OCI-LY3 (cell line): ENCODE data around the gene CHDH.

Experiments used
- H2AFZ ChIP-seq: fragments of 200-600, 300-600 bp; shearing (Covaris generic); 2 replicates; pipeline ENCODE4 v1.6.0; 2014; ENCODE audit warnings: antibody characterized with exemption, low read depth, low read length
- H3K27ac ChIP-seq: fragments of 200-600, 300-600 bp; sonication (generic); 2 replicates; pipeline ENCODE4 v1.5.1; 2014; ENCODE audit warnings: mild to moderate bottlenecking, low read length, moderate library complexity, mixed read lengths
- H3K27me3 ChIP-seq: fragments of 200-600, 300-600 bp; sonication (generic); 2 replicates; pipeline ENCODE4 v1.6.1; 2014; ENCODE audit warnings: low read depth, low read length, mixed read lengths
- H3K36me3 ChIP-seq: fragments of 200-600, 300-600 bp; sonication (generic); replicated peaks from 2 replicates; pipeline ENCODE3; 2014; ENCODE audit warnings: low read depth, low read length, mixed read lengths
- H3K4me1 ChIP-seq: fragments of 300-600, 200-600 bp; sonication (generic); 2 replicates; pipeline ENCODE4 v1.6.1; 2014; ENCODE audit warnings: low read length, mixed read lengths
- H3K4me2 ChIP-seq: fragments of 200-600, 300-600 bp; sonication (generic); 2 replicates; pipeline ENCODE4 v1.6.1; 2014; ENCODE audit warnings: low read length, mixed read lengths
- H3K4me3 ChIP-seq: fragments of 300-600, 200-600 bp; sonication (generic); 2 replicates; pipeline ENCODE4 v1.5.1; 2014; ENCODE audit warnings: antibody characterized with exemption, mild to moderate bottlenecking, low read length, moderate library complexity
- H3K79me2 ChIP-seq: fragments of 300-600, 200-600 bp; shearing (Covaris generic); 2 replicates; pipeline ENCODE4 v1.6.1; 2014; ENCODE audit warnings: mild to moderate bottlenecking, low read length, mixed read lengths
- H3K9ac ChIP-seq: fragments of 300-600, 200-600 bp; shearing (Covaris generic); 2 replicates; pipeline ENCODE4 v1.6.0; 2014; ENCODE audit warnings: mild to moderate bottlenecking, low read length, moderate library complexity
- H3K9me3 ChIP-seq: fragments of 200-600, 300-600 bp; shearing (Covaris generic); 2 replicates; pipeline ENCODE4 v1.6.1; 2014; ENCODE audit warnings: low read length, mixed read lengths; ENCODE audit not compliant: insufficient read depth
- H4K20me1 ChIP-seq: fragments of 200-600, 300-600 bp; sonication (generic); 2 replicates; pipeline ENCODE4 v1.6.1; 2016; ENCODE audit warnings: low read length, mixed read lengths; ENCODE audit not compliant: insufficient read depth
- EZH2phosphoT487 ChIP-seq: fragments of 200-600 bp; shearing (Covaris generic); IDR thresholded peaks from 2 replicates; pipeline ENCODE4 v1.6.1; 2018; ENCODE audit warnings: antibody characterized with exemption, mixed run types, low read depth
- TF ChIP-seq, protein P1 (sequence below): fragments of 200-600, 300-600 bp; sonication (generic); IDR thresholded peaks from 2 replicates; pipeline ENCODE4 v1.5.1; 2014; ENCODE audit warnings: antibody characterized with exemption, low read length, low read depth

Gene CHDH

DNA sequence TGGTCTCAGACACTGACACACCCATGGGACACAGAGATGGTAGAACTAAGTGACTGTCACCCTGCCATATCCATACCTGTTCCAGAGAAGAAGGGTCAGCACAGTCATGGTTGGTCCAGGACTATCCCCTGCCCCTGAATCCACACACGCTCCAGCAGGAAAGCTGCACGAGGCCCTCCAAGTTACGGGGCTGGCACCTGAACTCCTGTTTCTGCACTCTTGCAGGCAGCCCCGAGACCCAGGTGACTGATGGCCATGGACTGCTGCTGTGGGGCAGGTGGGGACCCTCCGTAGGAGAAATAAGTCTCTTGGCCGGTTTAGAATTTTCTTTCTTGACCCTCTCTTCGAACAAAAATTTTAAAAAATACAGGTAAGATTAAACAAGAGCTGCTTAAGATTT, 30.6 kb downstream of the CHDH start:
- no peaks in the 10 kb centered on the region for H3K36me3 ChIP-seq
- no peak overlapping the region for H2AFZ ChIP-seq

DNA sequence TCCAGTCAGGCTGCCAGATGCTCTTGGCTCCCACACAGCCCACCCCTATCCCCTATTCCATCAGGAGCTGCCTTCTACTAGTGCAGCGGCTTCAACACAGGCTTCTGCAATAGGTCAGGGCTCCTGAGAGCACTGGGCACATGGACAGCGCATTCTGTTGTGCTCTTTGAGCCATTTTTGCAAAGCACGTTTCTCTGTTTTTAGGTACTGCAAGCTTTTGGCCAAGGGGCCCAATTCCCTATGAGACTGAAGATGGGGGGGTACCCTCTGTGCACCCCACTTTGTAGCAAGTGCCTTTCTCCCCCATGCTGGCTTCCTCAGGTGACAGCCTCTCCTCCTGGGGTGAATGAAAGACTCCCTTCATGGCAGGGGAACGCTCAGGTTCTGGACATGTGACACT, 31.2 kb downstream of the CHDH start:
- H3K4me2 ChIP-seq, result no peak overlapping the region
- H3K79me2 ChIP-seq, result no peaks in the 10 kb centered on the region
- H3K36me3 ChIP-seq, result no peaks in the 10 kb centered on the region
- no peak overlapping the region for H3K4me3 ChIP-seq
- no peaks in the 10 kb centered on the region for H4K20me1 ChIP-seq
- H3K9ac ChIP-seq, result no peak overlapping the region
- H2AFZ ChIP-seq, result no peak overlapping the region
- H3K9me3 ChIP-seq, result no peaks in the 10 kb centered on the region
- no peak for TF ChIP-seq EZH2phosphoT487
- H3K27ac ChIP-seq, result no peak overlapping the region
- no peaks in the 10 kb centered on the region for H3K4me1 ChIP-seq
- H3K27me3 ChIP-seq, result no peaks in the 10 kb centered on the region

More for the DNA sequence above, 30.6 kb downstream of the CHDH start:
- no peaks in the 10 kb centered on the region for H3K79me2 ChIP-seq
- no peaks in the 10 kb centered on the region for H3K9me3 ChIP-seq
- no peak overlapping the region for H3K4me3 ChIP-seq
- no peaks in the 10 kb centered on the region for H4K20me1 ChIP-seq
- H3K27me3 ChIP-seq, result no peaks in the 10 kb centered on the region
- TF ChIP-seq, protein P1, sequence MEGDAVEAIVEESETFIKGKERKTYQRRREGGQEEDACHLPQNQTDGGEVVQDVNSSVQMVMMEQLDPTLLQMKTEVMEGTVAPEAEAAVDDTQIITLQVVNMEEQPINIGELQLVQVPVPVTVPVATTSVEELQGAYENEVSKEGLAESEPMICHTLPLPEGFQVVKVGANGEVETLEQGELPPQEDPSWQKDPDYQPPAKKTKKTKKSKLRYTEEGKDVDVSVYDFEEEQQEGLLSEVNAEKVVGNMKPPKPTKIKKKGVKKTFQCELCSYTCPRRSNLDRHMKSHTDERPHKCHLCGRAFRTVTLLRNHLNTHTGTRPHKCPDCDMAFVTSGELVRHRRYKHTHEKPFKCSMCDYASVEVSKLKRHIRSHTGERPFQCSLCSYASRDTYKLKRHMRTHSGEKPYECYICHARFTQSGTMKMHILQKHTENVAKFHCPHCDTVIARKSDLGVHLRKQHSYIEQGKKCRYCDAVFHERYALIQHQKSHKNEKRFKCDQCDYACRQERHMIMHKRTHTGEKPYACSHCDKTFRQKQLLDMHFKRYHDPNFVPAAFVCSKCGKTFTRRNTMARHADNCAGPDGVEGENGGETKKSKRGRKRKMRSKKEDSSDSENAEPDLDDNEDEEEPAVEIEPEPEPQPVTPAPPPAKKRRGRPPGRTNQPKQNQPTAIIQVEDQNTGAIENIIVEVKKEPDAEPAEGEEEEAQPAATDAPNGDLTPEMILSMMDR, result no peak
- TF ChIP-seq EZH2phosphoT487, result no peak
- H3K9ac ChIP-seq, result no peak overlapping the region
- no peak overlapping the region for H3K27ac ChIP-seq
- no peak overlapping the region for H3K4me2 ChIP-seq
- no peaks in the 10 kb centered on the region for H3K4me1 ChIP-seq

DNA sequence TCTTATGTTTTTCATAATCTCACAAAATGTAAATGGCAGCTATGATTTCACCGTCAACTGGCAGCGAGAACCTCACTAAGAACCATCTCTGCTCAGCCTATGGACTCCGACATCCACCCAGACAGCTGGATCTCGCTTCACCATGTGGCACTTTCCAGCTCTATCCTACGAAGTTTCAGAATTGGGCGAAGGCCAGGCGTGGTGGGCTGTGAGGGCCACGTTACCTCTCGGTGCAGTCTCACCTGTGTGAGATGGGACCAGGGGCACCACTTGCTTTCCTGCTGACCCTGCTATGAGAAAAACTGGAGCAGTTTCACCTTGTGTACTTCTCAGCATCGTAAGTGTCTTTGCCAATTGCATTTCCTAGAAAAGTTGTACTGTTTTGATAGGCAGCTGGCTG, 32.3 kb downstream of the CHDH start:
- no peak overlapping the region for H3K4me3 ChIP-seq
- TF ChIP-seq, protein P1, result no peak
- TF ChIP-seq EZH2phosphoT487, result no peak
- H3K4me1 ChIP-seq, result no peaks in the 10 kb centered on the region
- no peaks in the 10 kb centered on the region for H3K79me2 ChIP-seq
- H4K20me1 ChIP-seq, result no peaks in the 10 kb centered on the region
- H2AFZ ChIP-seq, result no peak overlapping the region
- H3K9ac ChIP-seq, result no peak overlapping the region
- H3K27me3 ChIP-seq, result no peaks in the 10 kb centered on the region
- H3K27ac ChIP-seq, result no peak overlapping the region
- H3K36me3 ChIP-seq, result no peaks in the 10 kb centered on the region
- H3K9me3 ChIP-seq, result no peaks in the 10 kb centered on the region
- H3K4me2 ChIP-seq, result no peak overlapping the region

DNA sequence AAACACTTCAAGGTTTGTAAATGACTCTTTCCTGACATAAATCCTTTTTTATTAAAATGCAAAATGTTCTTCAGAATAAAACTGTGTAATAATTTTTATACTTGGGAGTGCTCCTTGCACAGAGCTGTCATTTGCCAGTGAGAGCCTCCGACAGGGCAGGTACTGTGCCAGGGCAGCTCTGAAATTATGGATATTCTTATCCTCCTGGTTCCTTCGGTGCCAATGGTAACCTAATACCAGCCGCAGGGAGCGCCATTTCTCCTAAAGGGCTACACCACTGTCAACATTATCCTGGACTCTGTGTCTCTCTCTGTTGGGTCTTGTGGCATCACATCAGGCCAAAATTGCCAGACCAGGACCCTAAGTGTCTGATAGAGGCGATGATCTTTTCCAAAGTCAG, 33.0 kb downstream of the CHDH start:
- H3K79me2 ChIP-seq, result no peaks in the 10 kb centered on the region
- H2AFZ ChIP-seq, result no peak overlapping the region
- no peak overlapping the region for H3K9ac ChIP-seq
- H3K4me1 ChIP-seq, result no peaks in the 10 kb centered on the region
- H3K27me3 ChIP-seq, result no peaks in the 10 kb centered on the region
- no peak overlapping the region for H3K4me2 ChIP-seq
- H3K27ac ChIP-seq, result no peak overlapping the region
- H4K20me1 ChIP-seq, result no peaks in the 10 kb centered on the region
- H3K4me3 ChIP-seq, result no peak overlapping the region
- TF ChIP-seq, protein P1, result no peak
- TF ChIP-seq EZH2phosphoT487, result no peak
- H3K9me3 ChIP-seq, result no peaks in the 10 kb centered on the region
- H3K36me3 ChIP-seq, result no peaks in the 10 kb centered on the region

DNA sequence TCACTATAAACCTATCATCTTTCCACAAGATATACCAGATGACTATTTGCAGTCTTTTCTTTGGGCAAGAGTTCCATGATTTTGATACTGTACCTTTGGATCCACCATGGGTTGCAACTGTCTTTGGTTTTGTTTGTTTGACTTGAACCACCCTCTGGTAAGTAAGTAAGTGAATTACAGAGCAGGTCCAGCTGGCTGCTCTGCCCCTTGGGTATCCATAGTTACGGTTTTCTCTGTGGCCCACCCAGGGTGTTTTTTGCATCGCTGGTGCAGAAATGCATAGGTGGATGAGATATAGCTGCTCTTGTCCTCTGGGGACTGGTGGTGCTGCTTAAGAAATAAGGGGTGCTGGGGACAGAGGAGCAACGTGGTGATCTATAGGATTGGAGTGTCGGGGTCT, 33.8 kb downstream of the CHDH start:
- no peak overlapping the region for H3K9ac ChIP-seq
- H3K4me1 ChIP-seq, result peaks cover 4% of the 10 kb centered on the region
- no peaks in the 10 kb centered on the region for H3K36me3 ChIP-seq
- H3K27ac ChIP-seq, result no peak overlapping the region
- no peaks in the 10 kb centered on the region for H4K20me1 ChIP-seq
- no peak overlapping the region for H3K4me3 ChIP-seq
- no peaks in the 10 kb centered on the region for H3K79me2 ChIP-seq
- H3K4me2 ChIP-seq, result no peak overlapping the region
- H3K27me3 ChIP-seq, result no peaks in the 10 kb centered on the region
- H3K9me3 ChIP-seq, result no peaks in the 10 kb centered on the region
- no peak overlapping the region for H2AFZ ChIP-seq
- TF ChIP-seq EZH2phosphoT487, result no peak
- TF ChIP-seq, protein P1, result peak; percentile 50
